ENCODE measurements around the gene SPTBN4.
A peak's percentile ranks its signal among the peaks of the same experiment; 100 is the strongest.
"Not testable (repeated sequence)": the region's sequence is repeated elsewhere in the genome, so short reads cannot be mapped to it uniquely, and the experiment has no call there.

The SPTBN4 gene

GRCh38 chr19:40530091-40530901, 63.5 kb downstream of the SPTBN4 start:
- DNase-seq (ENCODE audit: low read depth), result no peak

GRCh38 chr19:40533508-40533907, 66.7 kb downstream of the SPTBN4 start:
- DNase-seq (ENCODE audit: low read depth), result no peak

DNA sequence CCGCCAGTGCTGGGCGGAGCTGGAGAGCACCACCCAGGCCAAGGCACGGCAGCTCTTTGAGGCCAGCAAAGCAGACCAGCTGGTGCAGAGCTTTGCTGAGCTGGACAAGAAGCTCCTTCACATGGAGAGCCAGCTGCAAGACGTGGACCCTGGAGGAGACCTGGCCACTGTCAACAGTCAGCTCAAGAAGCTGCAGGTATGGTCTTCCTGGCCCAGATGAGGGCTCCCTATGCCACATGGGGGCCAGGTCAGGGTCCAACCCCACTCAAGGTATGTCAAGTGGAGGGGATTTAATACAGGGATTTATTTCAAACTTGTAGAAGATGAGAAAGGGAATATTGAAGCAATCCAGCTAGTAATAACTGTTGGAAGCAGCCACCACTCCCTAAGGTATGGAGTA, 67.3 kb downstream of the SPTBN4 start:
- no peak for DNase-seq (ENCODE audit: low read depth)

DNA sequence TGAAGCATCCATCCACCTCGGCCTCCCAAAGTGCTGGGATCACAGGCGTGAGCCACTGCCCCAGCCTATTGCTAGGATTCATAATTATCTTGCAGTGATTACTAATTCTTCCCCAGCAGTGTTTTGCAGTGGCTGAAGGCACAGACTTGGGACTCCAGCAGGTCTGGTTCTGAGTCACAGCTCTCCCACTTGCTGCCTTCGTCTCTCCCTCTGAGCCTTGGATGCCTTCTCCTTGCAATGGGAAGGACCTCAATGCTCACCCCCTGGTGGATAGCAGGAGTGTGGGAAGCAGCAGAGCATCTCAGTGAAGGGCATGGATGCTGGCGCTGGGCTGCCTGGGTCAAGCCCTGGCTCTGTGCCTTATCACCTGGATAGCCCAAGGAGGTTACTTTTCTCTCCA, 72.3 kb downstream of the SPTBN4 start:
- DNase-seq (ENCODE audit: low read depth), result no peak

- no peak for DNase-seq (ENCODE audit: low read depth)
These were observed 75.5 kb downstream of the SPTBN4 start for GRCh38 chr19:40542202-40542859.

DNA sequence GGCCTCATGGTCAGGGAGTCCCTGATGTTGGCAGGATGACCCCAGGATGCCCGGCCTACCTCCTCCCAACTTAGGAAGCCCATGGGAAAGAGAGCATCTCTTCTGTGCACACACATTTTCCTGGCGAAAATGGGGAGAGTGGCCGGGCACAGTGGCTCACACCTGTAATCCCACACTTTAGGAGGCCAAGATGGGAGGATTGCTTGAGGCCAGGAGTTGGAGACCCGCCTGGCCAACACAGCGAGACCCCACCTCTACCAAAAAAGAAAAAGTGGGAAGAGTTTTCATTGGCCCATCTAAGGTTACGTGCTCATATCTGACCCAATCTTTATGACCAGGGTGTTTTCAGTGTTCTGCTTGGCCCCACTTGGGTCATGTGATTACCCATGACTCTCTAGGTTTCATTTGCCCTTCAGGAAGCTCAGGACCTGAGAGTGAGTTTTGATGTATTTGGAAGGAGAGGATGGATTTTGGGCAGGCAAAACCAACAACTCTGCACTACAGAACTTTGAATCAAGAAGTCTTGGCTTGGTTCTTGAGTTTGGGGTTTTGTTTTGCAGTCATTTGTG, 76.3 kb downstream of the SPTBN4 start:
- no peak for DNase-seq (ENCODE audit: low read depth)

GRCh38 chr19:40546153-40546841, 79.5 kb downstream of the SPTBN4 start:
- not testable (repeated sequence) for DNase-seq (ENCODE audit: low read depth)

DNA sequence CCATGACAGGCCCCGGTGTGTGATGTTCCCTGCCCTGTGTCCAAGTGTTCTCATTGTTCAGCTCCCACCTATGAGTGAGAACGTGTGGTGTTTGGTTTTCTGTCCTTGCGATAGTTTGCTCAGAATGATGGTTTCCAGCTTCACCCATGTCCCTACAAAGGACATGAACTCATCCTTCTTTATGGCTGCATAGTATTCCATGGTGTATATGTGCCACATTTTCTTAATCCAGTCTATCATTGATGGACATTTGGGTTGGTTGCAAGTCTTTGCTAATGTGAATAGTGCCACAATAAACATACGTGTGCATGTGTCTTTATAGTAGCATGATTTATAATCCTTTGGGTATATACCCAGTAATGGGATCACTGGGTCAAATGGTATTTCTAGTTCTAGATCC, 80.4 kb downstream of the SPTBN4 start:
- DNase-seq (ENCODE audit: low read depth), result not testable (repeated sequence)

GRCh38 chr19:40547836-40548235, 81.0 kb downstream of the SPTBN4 start:
- no peak for DNase-seq (ENCODE audit: low read depth)

- DNase-seq (ENCODE audit: low read depth), result peak; percentile 31
These were observed 82.4 kb downstream of the SPTBN4 start for GRCh38 chr19:40549007-40549708.

- no peak for DNase-seq (ENCODE audit: low read depth)
These were observed 84.2 kb downstream of the SPTBN4 start for GRCh38 chr19:40550951-40551350.

DNA sequence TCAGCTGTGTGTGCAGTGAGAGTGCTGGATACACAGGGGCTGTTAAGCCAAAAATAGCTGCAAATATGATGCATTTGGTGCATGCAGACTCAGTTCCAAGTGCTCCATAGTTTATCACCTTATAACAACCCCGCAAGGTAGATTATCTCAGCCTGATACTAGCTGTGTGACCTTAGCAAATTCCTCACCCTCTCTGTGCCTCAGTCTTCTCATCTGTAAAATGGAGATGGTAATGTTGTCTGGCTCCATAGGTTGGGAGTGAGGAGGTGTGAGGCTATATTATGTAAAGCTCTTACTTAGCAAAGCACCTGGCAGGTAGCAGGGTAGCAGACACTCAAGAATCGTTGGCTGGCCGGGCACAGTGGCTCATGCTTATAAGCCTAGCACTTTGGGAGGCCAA, 86.0 kb downstream of the SPTBN4 start:
- DNase-seq (ENCODE audit: low read depth), result no peak

DNA sequence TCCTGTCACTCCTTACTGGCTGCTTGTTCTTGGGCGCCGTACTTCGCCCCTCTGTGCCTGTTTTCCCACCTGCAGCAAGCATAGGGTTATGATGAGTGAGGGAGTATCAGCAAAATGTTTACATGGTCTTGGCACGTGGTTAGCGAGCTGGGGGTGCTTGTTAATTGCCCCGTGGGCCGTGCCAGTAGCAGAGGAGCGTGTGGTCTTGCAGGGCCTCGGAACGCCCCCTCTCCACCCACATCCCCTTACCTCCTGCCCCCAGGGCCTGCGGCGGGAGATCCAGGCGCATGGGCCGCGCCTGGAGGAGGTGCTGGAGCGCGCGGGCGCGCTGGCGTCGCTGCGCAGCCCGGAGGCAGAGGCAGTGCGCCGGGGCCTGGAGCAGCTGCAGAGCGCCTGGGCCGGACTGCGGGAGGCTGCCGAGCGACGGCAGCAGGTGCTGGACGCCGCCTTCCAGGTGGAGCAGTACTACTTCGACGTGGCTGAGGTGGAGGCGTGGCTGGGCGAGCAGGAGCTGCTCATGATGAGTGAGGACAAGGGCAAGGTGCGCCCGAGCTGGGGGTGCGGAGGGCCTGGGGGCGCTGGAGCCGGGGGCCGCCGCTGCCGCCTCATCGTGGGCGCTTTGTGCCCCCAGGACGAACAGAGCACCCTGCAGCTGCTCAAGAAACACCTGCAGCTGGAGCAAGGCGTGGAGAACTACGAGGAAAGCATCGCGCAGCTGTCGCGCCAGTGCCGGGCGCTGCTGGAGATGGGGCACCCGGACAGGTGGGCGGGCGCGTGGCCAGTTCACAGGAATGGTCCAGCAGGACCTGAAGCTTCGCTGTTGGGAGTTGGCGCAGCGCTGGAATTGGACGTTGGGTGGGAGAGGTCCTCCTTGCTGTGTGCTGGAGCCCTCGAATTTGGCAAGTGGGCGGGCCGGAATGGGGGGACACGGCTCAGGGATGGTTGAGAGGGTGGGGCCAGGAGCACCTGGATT, 87.4 kb downstream of the SPTBN4 start:
- no peak for DNase-seq (ENCODE audit: low read depth)

DNA sequence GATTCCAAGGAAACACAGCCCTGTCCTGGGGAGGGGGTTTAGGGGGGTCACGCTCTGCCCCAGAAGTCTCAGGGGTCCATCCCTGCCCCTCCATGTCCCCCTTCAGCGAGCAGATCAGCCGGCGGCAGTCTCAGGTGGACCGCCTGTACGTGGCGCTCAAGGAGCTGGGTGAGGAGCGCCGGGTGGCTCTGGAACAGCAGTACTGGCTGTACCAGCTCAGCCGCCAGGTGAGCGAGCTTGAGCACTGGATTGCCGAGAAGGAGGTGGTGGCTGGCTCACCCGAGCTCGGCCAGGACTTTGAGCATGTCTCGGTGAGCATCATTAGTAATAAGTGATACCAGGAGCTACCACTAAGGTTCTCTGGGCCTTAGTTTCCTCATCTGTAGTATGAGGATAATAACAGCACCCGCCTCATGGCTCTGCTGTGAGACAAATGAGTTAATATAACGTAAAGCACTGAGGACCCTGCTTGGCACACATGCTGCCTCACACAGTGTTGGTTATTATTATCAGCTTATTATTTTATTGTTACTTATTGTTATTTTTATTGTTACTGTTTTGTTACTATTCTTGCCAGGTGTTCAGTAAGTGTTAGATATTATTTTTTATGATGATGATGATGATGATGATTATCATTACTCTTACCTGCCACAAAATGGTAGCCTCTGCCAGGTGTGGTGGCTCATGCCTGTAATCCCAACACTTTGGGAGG, 89.3 kb downstream of the SPTBN4 start:
- DNase-seq (ENCODE audit: low read depth), result no peak

- DNase-seq (ENCODE audit: low read depth), result no peak
These were observed 90.2 kb downstream of the SPTBN4 start for GRCh38 chr19:40556953-40557530.

DNA sequence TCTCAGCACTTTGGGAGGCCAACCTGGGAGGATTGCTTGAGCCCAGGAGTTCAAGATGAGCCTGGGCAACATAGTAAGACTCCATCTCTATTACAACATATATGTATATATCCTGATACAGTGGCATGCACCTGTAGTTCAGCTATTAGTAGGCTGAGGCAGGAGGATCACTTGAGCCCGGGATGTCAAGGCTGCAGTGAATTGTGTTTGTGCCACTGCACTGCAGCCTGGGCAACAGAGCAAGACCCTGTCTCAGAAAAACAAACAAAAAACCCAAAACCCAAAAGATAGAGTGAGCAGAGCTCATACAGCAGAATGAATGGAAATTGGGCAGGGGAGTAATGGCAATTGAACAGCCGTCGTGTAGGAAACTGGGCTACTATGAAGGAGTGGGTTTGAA, 92.6 kb downstream of the SPTBN4 start:
- DNase-seq (ENCODE audit: low read depth), result no peak

DNA sequence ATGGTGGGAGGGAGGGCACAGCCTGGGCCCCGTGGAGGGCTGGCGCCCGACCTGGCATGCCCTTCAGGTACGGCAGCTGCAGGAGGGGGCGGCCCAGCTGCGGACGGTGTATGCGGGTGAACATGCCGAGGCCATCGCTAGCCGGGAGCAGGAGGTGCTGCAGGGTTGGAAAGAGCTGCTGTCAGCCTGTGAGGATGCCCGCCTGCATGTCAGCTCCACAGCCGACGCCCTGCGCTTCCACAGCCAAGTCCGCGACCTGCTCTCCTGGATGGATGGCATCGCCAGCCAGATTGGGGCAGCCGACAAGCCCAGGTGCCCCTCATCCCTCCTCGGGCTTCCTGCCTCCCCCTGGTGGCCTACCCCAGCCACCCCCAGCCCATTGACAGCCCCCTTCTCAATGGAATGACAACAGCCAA, 93.3 kb downstream of the SPTBN4 start:
- no peak for DNase-seq (ENCODE audit: low read depth)

GRCh38 chr19:40561947-40562346, 95.1 kb downstream of the SPTBN4 start:
- no peak for DNase-seq (ENCODE audit: low read depth)

DNA sequence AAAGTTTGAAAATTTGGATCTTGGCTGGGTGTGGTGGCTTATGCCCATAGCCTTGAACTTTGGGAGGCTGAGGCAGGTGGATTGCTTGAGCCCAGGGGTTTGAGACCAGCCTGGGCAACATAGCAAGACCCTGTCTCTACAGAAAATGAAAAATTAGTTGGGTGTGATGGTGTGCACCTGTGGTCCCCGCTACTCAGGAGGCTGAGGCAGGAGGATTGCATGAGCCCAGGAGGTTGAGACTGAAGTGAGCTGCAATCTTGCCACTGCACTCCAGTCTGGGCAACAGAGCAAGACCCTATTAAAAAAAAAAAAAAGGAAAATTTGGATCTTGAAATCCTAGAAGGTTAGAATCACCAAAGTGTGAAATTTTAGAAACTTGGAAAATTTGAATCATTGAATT, 97.7 kb downstream of the SPTBN4 start:
- DNase-seq (ENCODE audit: low read depth), result not testable (repeated sequence)

DNA sequence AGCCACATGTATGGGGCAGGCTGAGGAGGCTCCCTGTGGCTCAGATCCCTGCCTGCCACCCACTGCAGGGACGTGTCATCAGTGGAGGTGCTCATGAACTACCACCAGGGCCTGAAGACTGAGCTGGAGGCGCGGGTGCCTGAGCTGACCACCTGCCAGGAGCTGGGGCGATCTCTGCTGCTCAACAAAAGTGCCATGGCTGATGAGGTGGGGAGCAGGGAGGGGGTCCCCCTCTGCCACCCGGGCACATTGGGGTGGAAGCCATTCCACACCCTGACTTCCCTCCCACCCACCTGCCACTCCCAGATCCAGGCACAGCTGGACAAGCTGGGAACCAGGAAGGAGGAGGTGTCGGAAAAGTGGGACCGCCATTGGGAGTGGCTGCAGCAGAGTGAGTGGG, 98.6 kb downstream of the SPTBN4 start:
- DNase-seq (ENCODE audit: low read depth), result no peak
